AG04450 (cell line): ENCODE measurements around the gene ATP5MC2. TPM values are rescaled to one million over a fixed set of nuclear protein-coding genes. Genes with fewer than 3 reads are reported as not detected.

Experiments used
- CTCF ChIA-PET: fragments of 300-600, 350-600 bp; formaldehyde crosslinking; extraction: SDS; loops from one replicate; lab custom pipeline; 2022; ENCODE audit warnings: antibody characterized with exemption, inconsistent platforms; lab: Charles Lee
- POLR2A ChIA-PET: fragments of 350-600 bp; formaldehyde crosslinking; extraction: SDS; loops from one replicate; lab custom pipeline; 2021; ENCODE audit warnings: antibody characterized with exemption, inconsistent platforms; lab: Yijun Ruan, JAX
- DNase-seq: peaks from one replicate; pipeline ENCODE4 v3.0.0-alpha.2; 2011; ENCODE audit warnings: low read depth, low spot score
- H3K27ac ChIP-seq: one replicate; pipeline ENCODE4 v1.5.1; 2012; ENCODE audit warnings: low read depth, low read length, control low read depth
- H3K27me3 ChIP-seq: one replicate; pipeline ENCODE4 v1.6.0; 2012; ENCODE audit warnings: low read length; ENCODE audit not compliant: control insufficient read depth, insufficient read depth
- H3K4me3 ChIP-seq: 2 replicates; pipeline ENCODE4 v1.5.1; 2011; ENCODE audit warnings: mild to moderate bottlenecking, low read depth, low read length, control low read depth
- H3K9me3 ChIP-seq: 2 replicates; pipeline ENCODE4 v1.5.1; 2012; ENCODE audit warnings: low read length; ENCODE audit not compliant: control insufficient read depth, insufficient read depth
- polyA plus RNA-seq: library from polyadenylated mRNA; depleted of rRNA; stranded (reverse); fragments of >200 nt; gene quantifications from 2 replicates; pipeline ENCODE4 v1.2.3, GENCODE V29; 2011
- TF ChIP-seq, protein P1 (sequence below): IDR thresholded peaks from 2 replicates; pipeline ENCODE4 v1.5.1; 2011; ENCODE audit warnings: low read depth, low read length, control low read depth, inconsistent platforms

ATP5MC2 gene
- polyA plus RNA-seq, 1 experiment: 261 TPM

DNA sequence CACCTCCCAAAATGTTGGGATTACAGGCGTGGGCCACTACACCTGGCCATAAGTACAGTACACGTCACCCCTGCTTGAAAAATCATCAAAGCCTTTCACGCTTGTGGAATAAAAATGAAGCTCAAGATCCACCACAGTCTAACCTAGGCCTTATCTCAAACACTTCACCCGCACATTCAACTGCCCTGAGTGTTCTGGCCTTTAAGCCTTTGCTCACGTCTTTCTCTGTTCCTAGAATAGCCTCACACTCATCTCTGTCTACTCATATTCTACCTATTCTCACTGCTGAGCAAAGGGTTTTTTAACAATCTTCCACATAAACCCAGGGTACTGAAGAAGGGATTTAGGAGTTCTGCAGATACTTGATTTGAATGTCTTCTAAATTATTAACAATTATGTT lies 41.4 kb upstream of the ATP5MC2 start:
- no peak overlapping the region for H3K27ac ChIP-seq
- H3K27me3 ChIP-seq: no peaks in the 10 kb centered on the region
- H3K4me3 ChIP-seq: no peak overlapping the region
- POLR2A ChIA-PET: no interaction called here
- CTCF ChIA-PET: interaction anchor here (1.2 to 2.6 kb wide), 3 partner anchors 15 to 29 kb away, joined by 7 to 20 read pairs (median 9); no protein-coding TSS in a partner anchor
- TF ChIP-seq, protein P1, sequence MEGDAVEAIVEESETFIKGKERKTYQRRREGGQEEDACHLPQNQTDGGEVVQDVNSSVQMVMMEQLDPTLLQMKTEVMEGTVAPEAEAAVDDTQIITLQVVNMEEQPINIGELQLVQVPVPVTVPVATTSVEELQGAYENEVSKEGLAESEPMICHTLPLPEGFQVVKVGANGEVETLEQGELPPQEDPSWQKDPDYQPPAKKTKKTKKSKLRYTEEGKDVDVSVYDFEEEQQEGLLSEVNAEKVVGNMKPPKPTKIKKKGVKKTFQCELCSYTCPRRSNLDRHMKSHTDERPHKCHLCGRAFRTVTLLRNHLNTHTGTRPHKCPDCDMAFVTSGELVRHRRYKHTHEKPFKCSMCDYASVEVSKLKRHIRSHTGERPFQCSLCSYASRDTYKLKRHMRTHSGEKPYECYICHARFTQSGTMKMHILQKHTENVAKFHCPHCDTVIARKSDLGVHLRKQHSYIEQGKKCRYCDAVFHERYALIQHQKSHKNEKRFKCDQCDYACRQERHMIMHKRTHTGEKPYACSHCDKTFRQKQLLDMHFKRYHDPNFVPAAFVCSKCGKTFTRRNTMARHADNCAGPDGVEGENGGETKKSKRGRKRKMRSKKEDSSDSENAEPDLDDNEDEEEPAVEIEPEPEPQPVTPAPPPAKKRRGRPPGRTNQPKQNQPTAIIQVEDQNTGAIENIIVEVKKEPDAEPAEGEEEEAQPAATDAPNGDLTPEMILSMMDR: no peak
- no peaks in the 10 kb centered on the region for H3K9me3 ChIP-seq
- DNase-seq: no peak

DNA sequence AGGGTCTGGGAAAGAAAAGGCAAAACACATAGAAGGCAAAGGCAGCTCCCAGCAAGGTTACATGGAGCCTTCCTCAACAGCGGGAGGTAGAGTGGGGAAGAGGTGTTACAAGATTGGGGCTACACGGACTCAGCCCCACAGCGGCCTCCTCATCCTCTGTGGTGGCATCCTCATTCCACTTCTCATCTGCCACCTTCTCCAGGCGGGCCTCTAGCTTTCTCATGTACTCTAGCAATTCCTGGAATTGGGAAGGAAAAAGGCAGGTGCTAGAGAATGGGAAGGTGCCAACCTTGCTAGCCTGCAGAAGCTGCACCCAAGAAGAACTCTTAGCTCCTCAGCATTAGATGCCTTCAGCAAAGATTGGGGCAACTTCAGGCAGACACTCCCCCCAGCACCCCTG lies 38.1 kb upstream of the ATP5MC2 start:
- TF ChIP-seq, protein P1: no peak
- Histone ChIP-seq H3K27ac (no peak overlapping the region), H3K9me3 (no peaks in the 10 kb centered on the region), H3K4me3 (no peak overlapping the region), H3K27me3 (peaks cover 6% of the 10 kb centered on the region)
- CTCF ChIA-PET: interaction anchor here (0.5 to 2.0 kb wide), 7 partner anchors 12 to 500 kb away, joined by 3 to 7 read pairs (median 4); no protein-coding TSS in a partner anchor
- POLR2A ChIA-PET: no interaction called here
- no peak for DNase-seq

DNA sequence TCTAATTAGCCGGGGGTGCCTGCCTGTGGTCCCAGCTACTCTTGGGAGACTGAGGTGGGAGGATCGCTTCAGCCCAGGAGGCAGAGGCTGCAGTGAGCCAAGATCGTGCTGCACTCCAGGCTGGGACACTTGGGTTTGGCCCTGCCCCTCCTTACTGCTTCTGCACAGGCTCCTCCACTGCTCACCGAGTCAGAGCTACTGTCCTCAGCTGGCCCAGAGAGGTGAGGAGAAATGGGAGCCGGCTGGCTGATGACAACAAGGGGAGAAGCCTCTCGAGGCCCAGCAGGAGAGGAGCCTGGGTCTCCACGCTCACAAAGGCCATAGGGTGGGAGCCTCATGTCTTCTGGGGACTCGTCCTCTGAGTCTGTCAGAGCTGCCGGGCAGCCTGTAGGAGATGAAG lies 37.6 kb upstream of the ATP5MC2 start:
- H3K27ac ChIP-seq: no peak overlapping the region
- peaks cover 6% of the 10 kb centered on the region for H3K27me3 ChIP-seq
- no peak overlapping the region for H3K4me3 ChIP-seq
- TF ChIP-seq, protein P1: no peak
- no peak for DNase-seq
- no peaks in the 10 kb centered on the region for H3K9me3 ChIP-seq
- POLR2A ChIA-PET: no interaction called here
- CTCF ChIA-PET: interaction anchor here (0.5 to 2.0 kb wide), 5 partner anchors 11 to 486 kb away, joined by 3 to 7 read pairs (median 4); no protein-coding TSS in a partner anchor

DNA sequence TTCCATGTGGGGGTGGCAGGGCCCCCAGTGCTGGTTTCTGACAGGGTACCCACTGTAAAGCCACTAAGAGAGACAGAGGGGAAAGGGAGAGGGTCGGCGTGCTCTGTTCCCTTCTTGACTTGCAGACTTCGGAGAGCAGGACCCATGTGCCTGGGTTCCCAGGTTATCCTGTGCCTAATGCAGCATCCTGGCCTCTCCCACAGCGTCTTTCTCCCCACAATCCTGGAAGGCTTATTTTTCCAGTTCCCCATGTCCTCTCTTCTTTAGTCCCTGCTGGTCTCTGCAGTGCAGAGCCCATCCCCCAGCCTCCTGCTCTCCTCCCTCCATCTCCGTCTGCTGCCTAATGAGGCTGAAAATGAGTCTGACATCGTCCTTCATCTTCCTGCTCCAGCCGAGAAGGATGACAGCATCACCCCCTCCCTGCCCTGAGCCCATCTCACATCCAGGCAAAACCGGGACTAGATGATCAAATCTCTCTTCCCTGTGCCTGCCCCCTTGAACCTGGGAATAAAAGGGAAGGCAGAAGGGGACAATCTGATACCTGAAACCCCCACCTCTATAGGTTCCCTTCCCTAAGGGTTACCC lies 36.3 kb upstream of the ATP5MC2 start:
- Histone ChIP-seq H3K4me3 (no peak overlapping the region), H3K27ac (no peak overlapping the region), H3K9me3 (no peaks in the 10 kb centered on the region), H3K27me3 (peaks cover 11% of the 10 kb centered on the region)
- CTCF ChIA-PET: no interaction called here
- TF ChIP-seq, protein P1: no peak
- DNase-seq: no peak
- POLR2A ChIA-PET: no interaction called here

DNA sequence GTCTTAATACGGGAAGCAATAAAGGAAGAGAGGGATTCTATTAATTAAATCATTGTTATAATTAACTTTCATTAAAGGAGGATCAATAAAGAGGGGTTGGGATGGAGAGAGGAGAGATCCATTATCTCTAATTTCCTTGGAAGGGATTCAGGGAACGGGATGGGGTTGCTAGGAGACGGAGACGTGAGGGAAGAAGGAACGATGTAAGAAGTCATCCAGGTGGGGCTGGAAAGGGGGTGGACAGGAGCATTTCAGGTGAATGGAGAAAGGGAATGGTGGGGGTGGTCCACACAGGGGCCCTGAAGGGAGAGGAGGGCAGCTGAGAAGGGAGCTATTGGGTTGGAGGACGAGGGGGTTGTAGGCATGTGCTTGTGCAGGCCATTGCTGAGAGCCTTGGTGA lies 34.2 kb upstream of the ATP5MC2 start:
- DNase-seq: no peak
- Histone ChIP-seq H3K9me3 (no peaks in the 10 kb centered on the region), H3K27me3 (peaks cover 20% of the 10 kb centered on the region), H3K4me3 (no peak overlapping the region), H3K27ac (no peak overlapping the region)
- TF ChIP-seq, protein P1: no peak
- ChIA-PET POLR2A (no interaction called here), CTCF (interaction anchor here (0.9 to 10.0 kb wide), 3 partner anchors 8 to 33 kb away, joined by 3 to 518 read pairs (median 7); no protein-coding TSS in a partner anchor)
